ENCODE results near the gene MYL6.

The MYL6 gene

GRCh38 chr12:56158926-56159461 is 835 bp downstream of the MYL6 start:
- DNase-seq, result peak; percentile 17

GRCh38 chr12:56159482-56160192 is 1.5 kb downstream of the MYL6 start:
- DNase-seq, result no peak

- peak; percentile 61 for DNase-seq
Observed at GRCh38 chr12:56160193-56160763, 2.1 kb downstream of the MYL6 start.

GRCh38 chr12:56160894-56161689 is 2.9 kb downstream of the MYL6 start:
- DNase-seq, result no peak

- no peak for DNase-seq
Observed at GRCh38 chr12:56161690-56162351, 3.7 kb downstream of the MYL6 start.

- no peak for DNase-seq
Observed at GRCh38 chr12:56162468-56163290, 4.5 kb downstream of the MYL6 start.

GRCh38 chr12:56163533-56164344 is 5.6 kb downstream of the MYL6 start:
- no peak for DNase-seq

- no peak for DNase-seq
Observed at GRCh38 chr12:56164345-56164729, 6.2 kb downstream of the MYL6 start.

- DNase-seq, result no peak
Observed at GRCh38 chr12:56165369-56165768, 7.2 kb downstream of the MYL6 start.

GRCh38 chr12:56169229-56169759 is 11.1 kb downstream of the MYL6 start:
- DNase-seq, result no peak

GRCh38 chr12:56172839-56173238 is 14.7 kb downstream of the MYL6 start:
- DNase-seq, result no peak

GRCh38 chr12:56178347-56178746 is 20.2 kb downstream of the MYL6 start:
- no peak for DNase-seq

GRCh38 chr12:56186957-56187356 is 28.8 kb downstream of the MYL6 start:
- DNase-seq, result no peak

- DNase-seq, result no peak
Observed at GRCh38 chr12:56188131-56188777, 30.1 kb downstream of the MYL6 start.

- DNase-seq, result no peak
Observed at GRCh38 chr12:56188778-56189098, 30.6 kb downstream of the MYL6 start.

- DNase-seq, result peak; percentile 85
Observed at GRCh38 chr12:56189099-56189917, 31.1 kb downstream of the MYL6 start, which contains the start of gene SMARCC2. Gene SMARCC2, minus strand, starts transcription at chr12:56189483. Its CDS starts 22 bp downstream, at chr12:56189461.

GRCh38 chr12:56189918-56190694 is 31.9 kb downstream of the MYL6 start:
- peak; percentile 85 for DNase-seq

GRCh38 chr12:56190695-56191155 is 32.6 kb downstream of the MYL6 start:
- DNase-seq, result no peak

- no peak for DNase-seq
Observed at GRCh38 chr12:56192582-56192981, 34.4 kb downstream of the MYL6 start.
